H1 (cell line): ENCODE measurements around the gene RASGRP3. TPM values are rescaled to one million over a fixed set of nuclear protein-coding genes. Genes with fewer than 3 reads are reported as not detected.

Experiments
- CTCF ChIA-PET: fragments of 300-600 bp; sonication (Branson Sonifier 250); formaldehyde crosslinking; loops from one replicate; lab custom pipeline; 2021; ENCODE audit not compliant: partially characterized antibody; lab: Charles Lee
- POLR2A ChIA-PET: fragments of 300-600 bp; sonication (Branson Sonifier 250); formaldehyde crosslinking; loops from one replicate; lab custom pipeline; 2021; ENCODE audit warnings: inconsistent platforms; ENCODE audit not compliant: partially characterized antibody; lab: Charles Lee
- DNase-seq, 2 experiments: peaks; one replicate each; pipeline versions ENCODE4 v3.0.0 to v3.0.0-alpha.2; 2010 to 2022; ENCODE audit warnings: low spot score in 2 of 2, low read depth in 1 of 2, mixed read lengths in 1 of 2
- FAIRE-seq: peaks from 2 replicates; lab custom pipeline; 2011; peaks lifted over from hg19 to GRCh38; lab: Jason Lieb, UNC
- H2AFZ ChIP-seq: 2 replicates; pipeline ENCODE4 v1.8.1; 2012; ENCODE audit warnings: low read length, inconsistent platforms
- H2AK5ac ChIP-seq: 2 replicates; pipeline ENCODE4 v1.6.1; 2013; ENCODE audit warnings: low read depth, low read length
- H2BK120ac ChIP-seq: replicated peaks from 2 replicates; pipeline ENCODE3; 2013; ENCODE audit warnings: low read depth, low read length, inconsistent platforms
- H2BK12ac ChIP-seq: 2 replicates; pipeline ENCODE4 v1.6.1; 2013; ENCODE audit warnings: low read depth, low read length
- H2BK15ac ChIP-seq: 2 replicates; pipeline ENCODE4 v1.6.1; 2013; ENCODE audit warnings: low read length
- H2BK20ac ChIP-seq: 2 replicates; pipeline ENCODE4 v1.6.1; 2013; ENCODE audit warnings: low read length
- H2BK5ac ChIP-seq: 2 replicates; pipeline ENCODE4 v1.6.1; 2013; ENCODE audit warnings: low read depth, low read length
- H3K14ac ChIP-seq: 2 replicates; pipeline ENCODE4 v1.6.1; 2013; ENCODE audit warnings: inconsistent platforms; ENCODE audit not compliant: insufficient read length
- H3K18ac ChIP-seq: 2 replicates; pipeline ENCODE4 v1.6.1; 2013; ENCODE audit warnings: low read length; ENCODE audit errors: extremely low read depth
- H3K23ac ChIP-seq: 2 replicates; pipeline ENCODE4 v1.6.1; 2013; ENCODE audit warnings: inconsistent platforms; ENCODE audit not compliant: insufficient read length
- H3K23me2 ChIP-seq: 2 replicates; pipeline ENCODE4 v1.6.1; 2013; ENCODE audit warnings: low read depth, low read length
- H3K27ac ChIP-seq: 2 replicates; pipeline ENCODE4 v1.6.1; 2011; ENCODE audit warnings: low read depth, low read length, inconsistent platforms
- H3K27me3 ChIP-seq, 4 experiments: replicated peaks in 1 of 4; 1 replicate in 1 of 4; 2 replicates in 3 of 4; pipeline versions ENCODE4 v1.6.1 to v1.8.1; 2011 to 2013; ENCODE audit warnings: low read length in 3 of 4, mild to moderate bottlenecking in 3 of 4, inconsistent platforms in 2 of 4, mixed read lengths in 2 of 4, moderate library complexity in 1 of 4; ENCODE audit not compliant: control insufficient read depth in 3 of 4, insufficient read depth in 3 of 4; ENCODE audit errors: extremely low read depth in 1 of 4
- H3K36me3 ChIP-seq, 4 experiments: 2 replicates each; pipeline versions ENCODE4 v1.6.1 to v1.8.1; 2011 to 2013; ENCODE audit warnings: mild to moderate bottlenecking in 4 of 4, low read length in 3 of 4, moderate library complexity in 2 of 4, control low read depth in 1 of 4, inconsistent platforms in 1 of 4; ENCODE audit not compliant: insufficient read depth in 4 of 4, control insufficient read depth in 2 of 4
- H3K4ac ChIP-seq: replicated peaks from 2 replicates; pipeline ENCODE3; 2013; ENCODE audit warnings: low read length, low read depth, mixed read lengths, inconsistent platforms; ENCODE audit not compliant: insufficient read length
- H3K4me1 ChIP-seq, 4 experiments: replicated peaks in 1 of 4; 1 replicate in 1 of 4; 2 replicates in 3 of 4; pipeline versions ENCODE4 v1.6.1 to v1.8.1; 2011 to 2013; ENCODE audit warnings: low read length in 3 of 4, inconsistent platforms in 2 of 4, mixed read lengths in 1 of 4; ENCODE audit not compliant: insufficient read depth in 4 of 4, control insufficient read depth in 3 of 4
- H3K4me2 ChIP-seq, 2 experiments: 2 replicates each; pipeline versions ENCODE4 v1.6.1 to v1.8.1; 2011 to 2013; ENCODE audit warnings: low read depth in 2 of 2, low read length in 2 of 2, control low read depth in 1 of 2, inconsistent platforms in 1 of 2, mild to moderate bottlenecking in 1 of 2; ENCODE audit not compliant: insufficient read depth in 1 of 2
- H3K4me3 ChIP-seq, 4 experiments: fragments of 200-600, 300-600 bp in 1 of 4; sonication (generic), shearing (Covaris generic), sonication (Bioruptor Twin) in 1 of 4; 2 replicates each; pipeline versions ENCODE4 v1.5.1 to v1.8.1; 2011 to 2016; ENCODE audit warnings: low read length in 4 of 4, low read depth in 3 of 4, control low read depth in 2 of 4, inconsistent platforms in 2 of 4, mild to moderate bottlenecking in 2 of 4, mixed read lengths in 1 of 4, moderate library complexity in 1 of 4; ENCODE audit not compliant: insufficient read depth in 2 of 4; ENCODE audit errors: extremely low read depth in 1 of 4
- H3K56ac ChIP-seq: replicated peaks from 2 replicates; pipeline ENCODE3; 2013; ENCODE audit warnings: low read depth, mild to moderate bottlenecking, mixed read lengths, low read length, inconsistent platforms; ENCODE audit not compliant: insufficient read length
- H3K79me1 ChIP-seq: 2 replicates; pipeline ENCODE4 v1.6.1; 2013; ENCODE audit warnings: low read depth, low read length, control low read depth
- H3K79me2 ChIP-seq, 2 experiments: 2 replicates each; pipeline versions ENCODE4 v1.6.1 to v1.8.1; 2012 to 2013; ENCODE audit warnings: low read length in 2 of 2, mild to moderate bottlenecking in 2 of 2, inconsistent platforms in 1 of 2; ENCODE audit not compliant: insufficient read depth in 2 of 2, control insufficient read depth in 1 of 2
- H3K9ac ChIP-seq, 4 experiments: replicated peaks in 1 of 4; 1 replicate in 1 of 4; 2 replicates in 3 of 4; pipeline versions ENCODE4 v1.6.1 to v1.8.1; 2011 to 2013; ENCODE audit warnings: low read depth in 3 of 4, low read length in 3 of 4, control low read depth in 2 of 4, mild to moderate bottlenecking in 2 of 4, moderate library complexity in 2 of 4, inconsistent platforms in 1 of 4; ENCODE audit errors: extremely low read depth in 1 of 4
- H3K9me3 ChIP-seq, 2 experiments: 2 replicates each; pipeline versions ENCODE4 v1.6.1 to v1.8.1; 2012 to 2013; ENCODE audit warnings: mild to moderate bottlenecking in 2 of 2, moderate library complexity in 2 of 2, control low read depth in 1 of 2, inconsistent platforms in 1 of 2, low read depth in 1 of 2, low read length in 1 of 2, mixed read lengths in 1 of 2; ENCODE audit not compliant: insufficient read depth in 2 of 2
- H4K20me1 ChIP-seq, 2 experiments: replicated peaks in 1 of 2; 2 replicates each; pipeline versions ENCODE3 to v1.8.1; 2011 to 2013; ENCODE audit warnings: inconsistent platforms in 2 of 2, low read length in 2 of 2, mild to moderate bottlenecking in 1 of 2; ENCODE audit not compliant: insufficient read depth in 2 of 2, control insufficient read depth in 1 of 2
- H4K5ac ChIP-seq: 2 replicates; pipeline ENCODE4 v1.6.1; 2013; ENCODE audit warnings: low read length, low read depth, mixed read lengths, inconsistent platforms; ENCODE audit not compliant: insufficient read length
- H4K8ac ChIP-seq: 2 replicates; pipeline ENCODE4 v1.8.0; 2013; ENCODE audit warnings: mild to moderate bottlenecking, moderate library complexity, low read length, inconsistent platforms; ENCODE audit not compliant: insufficient read depth; ENCODE audit errors: extremely low read depth
- H4K91ac ChIP-seq: replicated peaks from 2 replicates; pipeline ENCODE3; 2013; ENCODE audit warnings: low read length, mixed read lengths, inconsistent platforms; ENCODE audit not compliant: insufficient read length
- CHD2 ChIP-seq: IDR thresholded peaks from 2 replicates; pipeline ENCODE4 v1.6.1; 2012; ENCODE audit warnings: low read length, improper control_type of control experiment
- PHF8 ChIP-seq: fragments of 200-600 bp; sonication (generic); conservative IDR thresholded peaks from 2 replicates; pipeline ENCODE4 v1.7.1; 2012; ENCODE audit warnings: low read depth, mild to moderate bottlenecking, inconsistent platforms, low read length, moderate library complexity
- RAD21 ChIP-seq, 2 experiments: IDR thresholded peaks in 1 of 2; conservative IDR thresholded peaks in 1 of 2; 2 replicates each; pipeline ENCODE4 v1.6.1; 2011; ENCODE audit warnings: low read depth in 2 of 2, low read length in 2 of 2, improper control_type of control experiment in 1 of 2, inconsistent platforms in 1 of 2, mild to moderate bottlenecking in 1 of 2, moderate library complexity in 1 of 2
- TAF7 ChIP-seq: optimal IDR thresholded peaks from 2 replicates; pipeline ENCODE3; 2011; ENCODE audit warnings: low read depth, mild to moderate bottlenecking, inconsistent platforms, low read length, moderate library complexity, borderline replicate concordance
- WGBS, 2 experiments: shearing (Covaris generic) in 1 of 2; methylation state at CpG; one replicate each; pipeline versions ENCODE4 v1.1.6 to v1.1.7; 2013 to 2015; ENCODE audit warnings: low lambda C conversion rate in 2 of 2, mixed read lengths in 2 of 2, inconsistent platforms in 1 of 2, low coverage in 1 of 2, missing lambda C conversion rate in 1 of 2; ENCODE audit not compliant: insufficient replicate concordance in 2 of 2, insufficient coverage in 1 of 2, insufficient read length in 1 of 2; ENCODE audit errors: extremely low coverage in 1 of 2, missing lambda C conversion rate in 1 of 2; 5-methylcytosine and 5-hydroxymethylcytosine counted together
- polyA plus RNA-seq, 7 experiments: library from polyadenylated mRNA; depleted of rRNA in 3 of 7; stranded (reverse) in 5 of 7; unstranded in 2 of 7; fragments of >200 nt in 5 of 7; fragments of 200-250 nt in 2 of 7; gene quantifications; 1 replicate in 5 of 7; 2 replicates in 1 of 7; 4 replicates in 1 of 7; pipeline versions ENCODE4 v1.2.1 to v1.2.3, GENCODE V29; 2011 to 2013; ENCODE audit warnings: missing spikeins in 2 of 7, mixed read lengths in 2 of 7
- total RNA-seq: library from RNA; stranded (reverse); fragmentation: NEBNext Ultra II Directional; extraction: Animal tissue kit (Norgen Biotek cat#: 25700); gene quantifications from 2 replicates; pipeline ENCODE4 v1.2.1, GENCODE V29; 2021

RASGRP3 gene
- total and polyA plus RNA-seq, 2 of the 8 experiments (the other 6 are each of a cell fraction or from before 2014, with no cell fraction given), result 0.06 TPM; not detected in 1

DNA sequence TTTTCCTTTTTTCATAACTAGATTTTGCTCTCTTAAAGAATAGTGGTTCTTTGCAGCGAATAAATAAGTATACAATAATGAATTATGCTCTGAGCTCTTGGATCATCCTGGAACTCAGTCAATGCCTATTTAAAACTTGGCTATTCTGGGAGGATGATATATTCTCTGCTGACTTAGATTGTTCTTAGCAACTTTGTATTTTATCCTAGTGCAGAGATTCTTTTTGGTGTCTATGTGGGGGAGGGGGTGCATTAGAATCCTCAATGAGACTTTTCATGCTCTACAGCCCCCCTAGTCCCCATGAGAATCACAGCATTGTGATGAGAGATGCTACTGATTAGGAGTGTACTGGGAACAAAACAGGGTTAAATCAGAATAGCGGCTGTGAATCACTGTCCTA is 131.5 kb downstream of the RASGRP3 start:
- H2BK20ac ChIP-seq, result no peak overlapping the region
- no peak overlapping the region for H3K4ac ChIP-seq
- H4K20me1 ChIP-seq, result no peaks in the 10 kb centered on the region
- H2BK5ac ChIP-seq, result peak overlapping the region; percentile 88; the same call in 1 of the 2 replicates
- no peak overlapping the region for H3K56ac ChIP-seq
- H3K27me3 ChIP-seq, result no peaks in the 10 kb centered on the region
- no peak overlapping the region for H4K91ac ChIP-seq
- H2BK15ac ChIP-seq, result no peak overlapping the region
- peak overlapping the region; percentile 3 for H2BK120ac ChIP-seq
- H3K36me3 ChIP-seq, result peaks cover 0 to 19% (median 7%) of the 10 kb centered on the region in 4 experiments; a peak in 4 of 8 replicates
- H3K9ac ChIP-seq, result no peak overlapping the region
- no peak overlapping the region for H3K18ac ChIP-seq
- peaks cover 0 to 23% (median 15%) of the 10 kb centered on the region in 4 experiments; a peak in 6 of 7 replicates for H3K4me1 ChIP-seq
- DNase-seq (no peak), FAIRE-seq (no peak)
- POLR2A ChIA-PET, result interaction anchor here (1.4 to 2.4 kb wide), 2 partner anchors 9 to 45 kb away, joined by 3 to 10 read pairs; partner anchors contain the start of gene FAM98A
- H3K27ac ChIP-seq, result peak overlapping the region; percentile 23; the same call in 1 of the 2 replicates
- H4K5ac ChIP-seq, result peak overlapping the region; percentile 78
- peaks cover 0 to 20% of the 10 kb centered on the region in 2 experiments; a peak in 1 of 4 replicates for H3K79me2 ChIP-seq
- TF ChIP-seq RAD21 (IDR thresholded peaks at IDR 0.05 in 1 of 2, conservative IDR thresholded peaks at IDR 0.05 in 1 of 2; ENCODE audit: low read depth in 2 of 2, low read length in 2 of 2), result no peak
- TF ChIP-seq PHF8, result no peak
- TF ChIP-seq TAF7, result no peak
- no peak for TF ChIP-seq CHD2
- H2AFZ ChIP-seq, result no peak overlapping the region
- WGBS, 2 experiments, result 63% methylated on average over 2 of the region's 2 CpGs; no CpG with 5 or more reads in 1 of the 2 experiments
- H3K79me1 ChIP-seq, result no peaks in the 10 kb centered on the region; the same call in 1 of the 2 replicates
- H3K23me2 ChIP-seq, result no peaks in the 10 kb centered on the region
- H2BK12ac ChIP-seq, result no peak overlapping the region
- peak overlapping the region in 1 of 4 experiments; percentile 45; a peak in 4 of 8 replicates for H3K4me3 ChIP-seq
- H3K23ac ChIP-seq, result no peak overlapping the region
- peak overlapping the region; percentile 31 to 57 for H3K4me2 ChIP-seq
- H4K8ac ChIP-seq, result no peak overlapping the region
- H3K9me3 ChIP-seq, result peaks cover 16 to 20% of the 10 kb centered on the region in 2 experiments
- CTCF ChIA-PET, result no interaction called here
- H3K14ac ChIP-seq, result no peak overlapping the region
- no peak overlapping the region for H2AK5ac ChIP-seq
